ENCODE results near the gene GGN. TPM values are rescaled to one million over a fixed set of nuclear protein-coding genes. Genes with fewer than 3 reads are reported as not detected.

Gene GGN
- total RNA-seq, 4 donors from 2014 or later: 2.5 to 10.1 (median 6.2) TPM

DNA sequence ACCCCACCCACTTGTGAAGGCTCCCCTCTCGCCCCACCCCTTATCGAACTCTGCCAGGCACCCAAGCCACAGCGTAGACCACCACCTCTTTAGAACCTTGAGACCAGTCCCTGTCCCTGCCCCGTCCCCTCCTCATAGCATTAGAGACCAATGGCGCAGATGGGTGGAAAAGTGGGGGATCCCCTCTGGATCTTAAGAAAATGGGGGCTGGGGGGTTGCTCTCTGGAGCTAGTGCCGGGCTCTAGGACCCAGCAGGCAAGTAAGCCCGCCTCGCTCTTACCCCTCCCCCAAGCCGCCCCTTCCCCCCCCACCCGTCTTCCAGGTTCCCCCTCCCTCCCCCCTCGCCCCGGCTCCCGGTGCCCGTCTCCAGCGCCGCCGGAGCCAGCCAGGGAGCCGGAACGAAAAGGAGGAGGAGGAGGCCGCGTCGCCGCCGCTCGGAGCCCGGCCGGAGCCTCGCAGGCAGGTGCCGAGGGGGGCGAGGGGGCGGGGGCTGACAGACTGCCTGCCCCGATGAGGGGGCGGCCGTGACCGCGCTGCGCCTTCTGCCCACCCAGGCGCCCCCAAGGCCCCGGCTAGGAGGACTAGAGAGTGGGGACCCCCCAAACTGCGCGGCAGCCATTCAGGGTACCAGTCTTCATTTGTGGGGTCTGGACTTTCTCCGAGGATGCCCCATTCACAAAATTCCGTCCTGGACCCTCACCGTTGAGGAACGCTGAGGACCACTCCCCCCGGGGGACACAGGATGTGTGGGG, 691 bp upstream of the GGN start, which contains the start of gene SPRED3:
Gene SPRED3 (plus strand): TSS at position 349 of the 752 bp plus-strand sequence. CDS start 1,606 bp downstream, outside the sequence.
- DNase-seq: peak in 1 of 3 donors; percentile 54
- TF ChIP-seq POLR2A (IDR thresholded peaks at IDR 0.05): no peak
- TF ChIP-seq, protein P1, sequence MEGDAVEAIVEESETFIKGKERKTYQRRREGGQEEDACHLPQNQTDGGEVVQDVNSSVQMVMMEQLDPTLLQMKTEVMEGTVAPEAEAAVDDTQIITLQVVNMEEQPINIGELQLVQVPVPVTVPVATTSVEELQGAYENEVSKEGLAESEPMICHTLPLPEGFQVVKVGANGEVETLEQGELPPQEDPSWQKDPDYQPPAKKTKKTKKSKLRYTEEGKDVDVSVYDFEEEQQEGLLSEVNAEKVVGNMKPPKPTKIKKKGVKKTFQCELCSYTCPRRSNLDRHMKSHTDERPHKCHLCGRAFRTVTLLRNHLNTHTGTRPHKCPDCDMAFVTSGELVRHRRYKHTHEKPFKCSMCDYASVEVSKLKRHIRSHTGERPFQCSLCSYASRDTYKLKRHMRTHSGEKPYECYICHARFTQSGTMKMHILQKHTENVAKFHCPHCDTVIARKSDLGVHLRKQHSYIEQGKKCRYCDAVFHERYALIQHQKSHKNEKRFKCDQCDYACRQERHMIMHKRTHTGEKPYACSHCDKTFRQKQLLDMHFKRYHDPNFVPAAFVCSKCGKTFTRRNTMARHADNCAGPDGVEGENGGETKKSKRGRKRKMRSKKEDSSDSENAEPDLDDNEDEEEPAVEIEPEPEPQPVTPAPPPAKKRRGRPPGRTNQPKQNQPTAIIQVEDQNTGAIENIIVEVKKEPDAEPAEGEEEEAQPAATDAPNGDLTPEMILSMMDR (IDR thresholded peaks at IDR 0.05): no peak
- Histone ChIP-seq H3K36me3 (peaks cover 0 to 13% (median 0%) of the 10 kb centered on the region in 3 donors), H3K27ac (peak within 1 kb of the TSS in 3 of 4 donors; percentile 70 to 95 (median 90)), H3K27me3 (no peaks in the 10 kb centered on the region), H3K4me3 (peak within 1 kb of the TSS; percentile 33 to 74 (median 50)), H3K9me3 (no peaks in the 10 kb centered on the region), H3K4me1 (peaks cover 4 to 40% (median 27%) of the 10 kb centered on the region in 4 donors)

DNA sequence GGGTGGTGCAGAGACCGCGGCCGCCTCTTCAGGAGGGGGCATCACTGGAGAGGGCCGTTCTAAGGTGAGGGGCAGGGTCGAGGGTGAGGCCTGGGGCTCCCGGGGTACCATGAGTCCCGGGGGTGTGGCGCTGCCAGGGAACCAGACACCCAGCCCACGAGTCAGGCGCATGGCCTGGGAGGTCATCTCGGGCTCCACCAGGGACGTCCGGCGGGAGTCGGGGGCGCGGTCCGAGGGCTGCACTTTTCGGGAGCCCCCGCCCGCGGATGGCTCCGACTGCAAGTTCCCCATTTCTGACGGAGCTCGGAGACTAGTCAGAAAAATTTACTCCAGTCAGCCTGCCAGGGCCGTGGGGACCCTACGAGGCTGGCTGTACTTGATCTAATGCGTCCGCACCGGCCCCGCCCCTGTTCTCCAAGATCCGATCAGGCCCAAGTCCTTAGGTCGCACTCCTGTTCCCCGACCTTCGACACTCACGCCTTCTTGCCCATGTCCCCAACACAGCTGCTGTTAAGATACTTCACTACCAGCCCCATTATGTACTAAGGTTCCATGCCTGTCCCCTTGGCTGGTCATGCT, 774 bp downstream of the GGN start:
- peak in 2 of 3 donors; percentile 81 to 86 for DNase-seq
- Histone ChIP-seq H3K36me3 (peaks cover 0 to 28% (median 0%) of the 10 kb centered on the region in 3 donors), H3K4me3 (peak overlapping the region; percentile 33 to 74 (median 50)), H3K27ac (peak overlapping the region in 3 of 4 donors; percentile 70 to 95 (median 90)), H3K9me3 (no peaks in the 10 kb centered on the region), H3K4me1 (peaks cover 4 to 40% (median 27%) of the 10 kb centered on the region in 4 donors), H3K27me3 (no peaks in the 10 kb centered on the region)
- TF ChIP-seq, protein P1 (IDR thresholded peaks at IDR 0.05): no peak
- TF ChIP-seq POLR2A (IDR thresholded peaks at IDR 0.05): no peak

DNA sequence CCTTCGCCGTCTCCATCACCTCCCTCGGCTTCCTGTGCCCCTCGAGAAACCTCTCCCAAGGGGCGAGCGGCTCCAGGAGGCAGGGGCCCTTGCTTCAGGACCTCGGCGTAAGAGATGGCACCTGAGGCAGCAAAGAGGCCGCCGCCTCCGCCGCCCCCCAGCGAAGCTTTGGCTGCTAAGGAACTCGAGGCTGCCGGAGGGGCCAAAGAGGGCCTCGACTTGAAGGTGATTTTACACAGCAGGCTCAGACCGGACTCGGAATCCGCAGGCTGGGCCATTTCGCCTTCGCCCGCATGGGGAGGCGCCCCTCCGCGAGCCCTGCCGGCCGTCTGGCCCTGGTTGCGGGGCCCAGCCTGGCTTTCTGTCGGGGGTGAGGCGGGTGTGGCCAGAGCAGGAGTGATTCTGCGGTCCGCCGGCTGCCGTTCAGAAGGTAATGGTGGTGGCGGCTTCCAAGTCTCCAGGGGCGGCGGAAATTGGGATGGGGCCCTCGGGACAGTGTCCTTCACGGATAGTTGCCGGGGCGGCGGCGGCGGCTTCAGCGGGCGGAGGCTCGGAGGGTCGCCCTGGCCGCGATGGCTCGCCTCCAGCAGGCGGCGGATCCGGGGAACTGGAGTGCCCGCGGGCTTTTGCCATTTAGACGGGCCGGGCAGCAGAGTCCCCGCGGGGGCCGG, 1.4 kb downstream of the GGN start:
- no peaks in the 10 kb centered on the region for H3K27me3 ChIP-seq
- no peak for DNase-seq
- no peak for TF ChIP-seq POLR2A (IDR thresholded peaks at IDR 0.05)
- TF ChIP-seq, protein P1 (IDR thresholded peaks at IDR 0.05): no peak
- H3K36me3 ChIP-seq: peaks cover 0 to 34% (median 0%) of the 10 kb centered on the region in 3 donors
- peak overlapping the region; percentile 3 to 74 (median 44) for H3K4me3 ChIP-seq
- H3K9me3 ChIP-seq: no peaks in the 10 kb centered on the region
- peak overlapping the region in 2 of 4 donors; percentile 90 to 95 for H3K27ac ChIP-seq
- H3K4me1 ChIP-seq: peaks cover 4 to 40% (median 27%) of the 10 kb centered on the region in 4 donors

DNA sequence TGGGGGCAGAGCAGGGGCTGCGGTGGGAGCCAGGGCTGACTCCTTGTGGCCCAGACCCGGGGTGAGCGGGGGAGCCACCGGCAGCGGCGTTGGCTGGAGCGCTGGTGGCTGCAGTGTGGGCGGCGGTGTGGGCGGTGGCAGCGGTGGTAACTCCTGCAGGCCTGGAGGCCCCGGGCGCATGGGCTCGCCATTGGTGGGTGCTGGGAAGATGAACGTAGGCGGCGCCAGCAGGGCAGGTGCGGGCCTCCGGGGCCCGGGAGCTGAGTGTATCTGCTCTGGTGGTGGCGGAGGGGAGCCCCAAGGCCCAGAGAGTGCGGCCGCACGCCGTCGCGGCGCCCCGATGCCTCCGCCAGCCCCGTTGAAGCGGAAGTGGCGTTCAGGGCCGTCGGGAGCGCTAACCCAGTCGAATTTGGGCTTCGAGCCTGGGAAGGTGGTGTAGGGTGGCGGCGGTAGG, 2.0 kb downstream of the GGN start:
- Histone ChIP-seq H3K4me3 (peak overlapping the region in 1 of 4 donors; percentile 3), H3K4me1 (peaks cover 4 to 40% (median 27%) of the 10 kb centered on the region in 4 donors), H3K9me3 (no peaks in the 10 kb centered on the region), H3K27me3 (no peaks in the 10 kb centered on the region), H3K36me3 (peaks cover 0 to 40% (median 0%) of the 10 kb centered on the region in 3 donors), H3K27ac (no peak overlapping the region)
- DNase-seq: no peak
- no peak for TF ChIP-seq POLR2A (IDR thresholded peaks at IDR 0.05)
- TF ChIP-seq, protein P1 (IDR thresholded peaks at IDR 0.05): no peak

DNA sequence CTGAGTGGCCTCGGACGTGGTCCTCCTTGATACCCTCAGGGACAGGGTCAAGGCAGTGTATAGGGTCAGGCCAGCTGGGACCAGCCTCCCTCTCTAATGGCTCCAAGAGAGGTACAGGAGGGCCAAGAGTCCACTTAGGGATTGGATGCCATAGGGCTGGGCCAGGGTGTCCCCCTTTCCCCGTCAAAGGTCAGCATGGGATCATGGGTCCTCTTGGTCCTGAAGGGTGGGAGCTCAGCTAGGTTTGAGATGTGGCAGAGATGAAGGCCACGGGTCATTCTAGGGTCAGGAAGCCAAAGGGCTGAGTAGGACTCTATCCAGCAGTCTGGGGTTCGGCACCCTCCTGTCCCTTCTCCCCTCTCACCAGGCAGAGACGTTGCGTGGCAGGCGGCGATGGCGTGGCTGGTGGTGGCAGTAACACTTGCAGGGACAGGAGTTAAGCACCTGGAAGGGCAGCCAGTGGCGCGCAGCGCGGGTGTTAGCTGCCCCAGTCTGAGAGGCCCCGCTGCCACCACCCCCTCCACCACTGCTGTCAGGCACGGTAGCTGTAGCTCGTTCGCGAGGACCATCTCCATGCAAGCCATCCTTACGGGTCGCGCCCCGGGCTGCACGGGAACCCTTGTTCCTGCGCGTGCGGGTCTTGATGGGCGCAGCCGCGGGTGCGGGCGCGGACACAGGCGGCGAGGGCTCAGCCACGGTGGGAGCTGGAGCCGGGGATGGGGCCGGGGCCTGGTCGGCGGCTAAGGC, 2.6 kb downstream of the GGN start:
- Histone ChIP-seq H3K27me3 (no peaks in the 10 kb centered on the region), H3K27ac (no peak overlapping the region), H3K9me3 (no peaks in the 10 kb centered on the region), H3K4me1 (peaks cover 4 to 40% (median 27%) of the 10 kb centered on the region in 4 donors), H3K4me3 (no peak overlapping the region), H3K36me3 (peaks cover 0 to 46% (median 0%) of the 10 kb centered on the region in 3 donors)
- no peak for DNase-seq
- TF ChIP-seq, protein P1 (IDR thresholded peaks at IDR 0.05): no peak
- no peak for TF ChIP-seq POLR2A (IDR thresholded peaks at IDR 0.05)

Measured in Peyer's patch (tissue), 4 donors.